KMS-11 (cell line): ENCODE results near the gene OR3A2.
"Not testable (repeated sequence)": the region's sequence is repeated elsewhere in the genome, so short reads cannot be mapped to it uniquely, and the experiment has no call there.

Source experiments
- H2AFZ ChIP-seq: fragments of 200-600 bp; sonication (generic); 2 replicates; pipeline ENCODE4 v1.6.1; 2016; ENCODE audit warnings: antibody characterized with exemption, mixed run types, low read depth
- H3K27ac ChIP-seq: fragments of 200-600 bp; sonication (generic); 2 replicates; pipeline ENCODE4 v1.6.1; 2016; ENCODE audit warnings: mild to moderate bottlenecking, mixed run types
- H3K27me3 ChIP-seq: fragments of 200-600 bp; sonication (generic); 2 replicates; pipeline ENCODE4 v1.6.1; 2017; ENCODE audit warnings: mild to moderate bottlenecking, low read depth, mixed run types, moderate library complexity; ENCODE audit not compliant: insufficient read depth
- H3K36me3 ChIP-seq: fragments of 200-600 bp; sonication (generic); 2 replicates; pipeline ENCODE4 v1.6.1; 2017; ENCODE audit warnings: mild to moderate bottlenecking, mixed run types; ENCODE audit not compliant: insufficient read depth
- H3K4me1 ChIP-seq: fragments of 200-600 bp; sonication (generic); 2 replicates; pipeline ENCODE4 v1.6.1; 2016; ENCODE audit warnings: mild to moderate bottlenecking, low read depth, mixed run types; ENCODE audit not compliant: poor library complexity, severe bottlenecking
- H3K4me2 ChIP-seq: fragments of 200-600 bp; sonication (generic); 2 replicates; pipeline ENCODE4 v1.7.0; 2016; ENCODE audit warnings: mild to moderate bottlenecking, mixed run types
- H3K4me3 ChIP-seq: fragments of 200-600 bp; sonication (generic); IDR thresholded peaks from 2 replicates; pipeline ENCODE4 v1.6.1; 2017; ENCODE audit warnings: low read depth, low read length, mixed read lengths; ENCODE audit not compliant: insufficient read depth
- H3K79me2 ChIP-seq: fragments of 200-600 bp; sonication (generic); 2 replicates; pipeline ENCODE4 v1.6.1; 2016; ENCODE audit warnings: low read depth, mixed run types; ENCODE audit not compliant: insufficient read depth
- H3K9ac ChIP-seq: fragments of 200-600 bp; sonication (generic); 2 replicates; pipeline ENCODE4 v1.6.1; 2016; ENCODE audit warnings: mild to moderate bottlenecking, mixed run types
- H4K20me1 ChIP-seq: fragments of 200-600 bp; sonication (generic); 2 replicates; pipeline ENCODE4 v1.6.1; 2016; ENCODE audit warnings: mild to moderate bottlenecking, mixed run types; ENCODE audit not compliant: insufficient read depth
- TF ChIP-seq, protein P1 (sequence below): fragments of 200-600 bp; sonication (generic); conservative IDR thresholded peaks from 2 replicates; pipeline ENCODE4 v1.6.1; 2017; ENCODE audit warnings: low read depth, mild to moderate bottlenecking, antibody characterized with exemption, low read length, moderate library complexity, mixed read lengths

Gene OR3A2

DNA sequence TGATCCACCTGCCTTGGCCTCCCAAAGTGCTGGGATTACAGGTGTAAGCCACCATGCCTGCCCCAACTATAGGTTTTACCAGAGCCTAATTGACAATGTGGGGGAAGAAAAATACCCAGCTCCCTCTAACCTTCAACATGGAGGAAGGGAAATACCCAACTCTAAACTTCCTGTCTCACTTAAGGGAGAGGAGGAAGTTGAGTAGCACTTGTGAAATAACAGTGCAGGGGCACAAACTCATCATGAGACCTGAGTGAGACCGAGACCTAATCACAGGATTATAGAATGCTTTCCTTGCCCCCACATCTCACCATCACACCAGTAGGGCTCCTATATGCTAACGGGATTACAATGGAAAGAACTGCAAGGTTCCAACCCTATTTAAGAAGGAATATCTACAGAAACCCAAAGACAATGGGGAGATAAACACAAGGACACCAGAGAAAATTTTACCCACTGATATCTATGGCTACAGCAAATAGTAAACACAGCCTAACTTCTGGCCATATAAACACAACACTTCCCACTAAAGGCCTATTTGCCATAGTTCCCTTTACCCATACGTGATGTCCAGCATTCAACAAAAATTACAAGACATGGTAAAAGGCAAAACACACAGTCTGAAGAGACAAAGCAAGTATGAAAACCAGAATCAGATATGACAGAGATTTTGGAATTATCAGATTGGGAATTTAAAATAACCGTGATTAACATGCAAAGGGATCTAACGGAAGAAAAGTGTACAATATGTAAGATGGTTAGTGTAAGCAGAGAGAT, 114.8 kb downstream of the OR3A2 start:
- Histone ChIP-seq H3K27ac (no peak overlapping the region), H3K9ac (no peak overlapping the region), H3K4me3 (no peak overlapping the region), H4K20me1 (no peaks in the 10 kb centered on the region), H3K4me1 (no peaks in the 10 kb centered on the region), H3K36me3 (no peaks in the 10 kb centered on the region), H3K79me2 (no peaks in the 10 kb centered on the region), H3K27me3 (no peaks in the 10 kb centered on the region), H2AFZ (no peak overlapping the region), H3K4me2 (no peak overlapping the region)
- TF ChIP-seq, protein P1, sequence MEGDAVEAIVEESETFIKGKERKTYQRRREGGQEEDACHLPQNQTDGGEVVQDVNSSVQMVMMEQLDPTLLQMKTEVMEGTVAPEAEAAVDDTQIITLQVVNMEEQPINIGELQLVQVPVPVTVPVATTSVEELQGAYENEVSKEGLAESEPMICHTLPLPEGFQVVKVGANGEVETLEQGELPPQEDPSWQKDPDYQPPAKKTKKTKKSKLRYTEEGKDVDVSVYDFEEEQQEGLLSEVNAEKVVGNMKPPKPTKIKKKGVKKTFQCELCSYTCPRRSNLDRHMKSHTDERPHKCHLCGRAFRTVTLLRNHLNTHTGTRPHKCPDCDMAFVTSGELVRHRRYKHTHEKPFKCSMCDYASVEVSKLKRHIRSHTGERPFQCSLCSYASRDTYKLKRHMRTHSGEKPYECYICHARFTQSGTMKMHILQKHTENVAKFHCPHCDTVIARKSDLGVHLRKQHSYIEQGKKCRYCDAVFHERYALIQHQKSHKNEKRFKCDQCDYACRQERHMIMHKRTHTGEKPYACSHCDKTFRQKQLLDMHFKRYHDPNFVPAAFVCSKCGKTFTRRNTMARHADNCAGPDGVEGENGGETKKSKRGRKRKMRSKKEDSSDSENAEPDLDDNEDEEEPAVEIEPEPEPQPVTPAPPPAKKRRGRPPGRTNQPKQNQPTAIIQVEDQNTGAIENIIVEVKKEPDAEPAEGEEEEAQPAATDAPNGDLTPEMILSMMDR = no peak

GRCh38 chr17:3260600-3260999, 125.5 kb downstream of the OR3A2 start:
- Histone ChIP-seq H3K36me3 (no peaks in the 10 kb centered on the region), H3K9ac (no peak overlapping the region), H2AFZ (no peak overlapping the region), H3K4me1 (no peaks in the 10 kb centered on the region), H3K27ac (no peak overlapping the region), H4K20me1 (no peaks in the 10 kb centered on the region), H3K4me3 (no peak overlapping the region), H3K27me3 (no peaks in the 10 kb centered on the region), H3K79me2 (no peaks in the 10 kb centered on the region), H3K4me2 (no peak overlapping the region)
- TF ChIP-seq, protein P1 = no peak

- TF ChIP-seq, protein P1 = no peak
- Histone ChIP-seq H2AFZ (no peak overlapping the region), H3K27ac (no peak overlapping the region), H3K4me2 (no peak overlapping the region), H3K36me3 (no peaks in the 10 kb centered on the region), H3K9ac (no peak overlapping the region), H3K27me3 (no peaks in the 10 kb centered on the region), H3K4me1 (no peaks in the 10 kb centered on the region), H3K79me2 (no peaks in the 10 kb centered on the region), H3K4me3 (no peak overlapping the region), H4K20me1 (no peaks in the 10 kb centered on the region)
Measured at GRCh38 chr17:3260163-3260562, 125.9 kb downstream of the OR3A2 start.

GRCh38 chr17:3256575-3256974, 129.5 kb downstream of the OR3A2 start:
- H2AFZ ChIP-seq = no peak overlapping the region
- H4K20me1 ChIP-seq = no peaks in the 10 kb centered on the region
- no peak overlapping the region for H3K4me3 ChIP-seq
- no peak overlapping the region for H3K9ac ChIP-seq
- H3K4me1 ChIP-seq = no peaks in the 10 kb centered on the region
- H3K4me2 ChIP-seq = no peak overlapping the region
- H3K79me2 ChIP-seq = no peaks in the 10 kb centered on the region
- TF ChIP-seq, protein P1 = no peak
- no peaks in the 10 kb centered on the region for H3K36me3 ChIP-seq
- H3K27ac ChIP-seq = no peak overlapping the region
- no peaks in the 10 kb centered on the region for H3K27me3 ChIP-seq

DNA sequence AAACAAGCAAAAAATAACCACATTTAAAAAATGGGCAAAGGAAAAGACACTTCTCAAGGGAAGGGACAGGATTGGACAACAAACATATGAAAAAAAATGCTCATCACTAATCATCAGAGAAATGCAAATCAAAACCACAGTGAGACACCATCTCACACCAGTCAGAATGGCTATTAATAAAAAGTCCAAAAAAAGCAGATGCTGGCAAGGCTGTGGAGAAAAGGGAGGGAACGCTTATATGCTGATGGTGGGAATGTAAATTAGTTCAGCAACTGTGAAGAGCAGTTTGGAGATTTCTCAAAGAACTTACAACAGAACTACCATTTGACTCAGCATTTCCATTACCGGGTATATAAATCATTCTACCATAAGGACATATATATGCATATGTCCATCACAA, 137.1 kb downstream of the OR3A2 start:
- not testable (repeated sequence) for H3K4me1 ChIP-seq, H3K27me3 ChIP-seq, H3K4me3 ChIP-seq, H3K36me3 ChIP-seq, H3K4me2 ChIP-seq, H3K27ac ChIP-seq, H3K79me2 ChIP-seq, H3K9ac ChIP-seq, H2AFZ ChIP-seq, H4K20me1 ChIP-seq

- H3K4me3 ChIP-seq, H4K20me1 ChIP-seq, H3K4me2 ChIP-seq, H3K27ac ChIP-seq, H3K4me1 ChIP-seq, H3K27me3 ChIP-seq, H2AFZ ChIP-seq, H3K79me2 ChIP-seq, H3K9ac ChIP-seq, H3K36me3 ChIP-seq: not testable (repeated sequence)
Measured at GRCh38 chr17:3244841-3245240, 141.3 kb downstream of the OR3A2 start.

DNA sequence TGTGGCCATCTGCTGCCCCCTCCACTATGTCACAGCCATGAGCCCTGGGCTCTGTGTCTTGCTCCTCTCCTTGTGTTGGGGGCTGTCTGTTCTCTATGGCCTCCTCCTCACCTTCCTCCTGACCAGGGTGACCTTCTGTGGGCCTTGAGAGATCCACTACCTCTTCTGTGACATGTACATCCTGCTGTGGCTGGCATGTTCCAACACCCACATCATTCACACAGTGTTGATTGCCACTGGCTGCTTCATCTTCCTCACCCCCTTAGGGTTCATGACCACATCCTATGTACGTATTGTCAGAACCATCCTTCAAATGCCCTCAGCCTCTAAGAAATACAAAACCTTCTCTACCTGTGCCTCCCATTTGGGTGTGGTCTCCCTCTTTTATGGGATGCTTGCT, 145.1 kb downstream of the OR3A2 start:
- not testable (repeated sequence) for H3K9ac ChIP-seq, H3K27ac ChIP-seq, H4K20me1 ChIP-seq, H3K4me3 ChIP-seq, H3K27me3 ChIP-seq, H3K4me1 ChIP-seq, H2AFZ ChIP-seq, H3K36me3 ChIP-seq, H3K4me2 ChIP-seq, H3K79me2 ChIP-seq
